Panc1 (cell line): ENCODE measurements around the gene ZNF512B. TPM values are rescaled to one million over a fixed set of nuclear protein-coding genes. Genes with fewer than 3 reads are reported as not detected.

ENCODE experiments used
- ATAC-seq: fragments of 200-7000 bp; cut with Tn5 transposase; 2 replicates; pipeline ENCODE4 v1.9.1; 2020; ENCODE audit warnings: mild to moderate bottlenecking, moderate library complexity
- BruUV-seq: library from RNA; stranded (reverse); fragments of 400-500 nt; replicated peaks from 2 replicates; lab custom pipeline; 2021; lab: Mats Ljungman, UMichigan
- CTCF ChIA-PET: fragments of 300-600 bp; sonication (Branson Sonifier 250); formaldehyde crosslinking; loops from one replicate; lab custom pipeline; 2022; ENCODE audit warnings: antibody characterized with exemption; lab: Charles Lee
- POLR2A ChIA-PET: fragments of 300-600 bp; sonication (Branson Sonifier 250); formaldehyde crosslinking; loops from one replicate; lab custom pipeline; 2022; ENCODE audit warnings: antibody characterized with exemption; lab: Charles Lee
- DNase-seq: peaks from one replicate; pipeline ENCODE4 v3.0.0-alpha.2; 2010; ENCODE audit warnings: low read depth, low spot score
- H3K27ac ChIP-seq: 2 replicates; pipeline ENCODE4 v1.5.1; 2011; ENCODE audit warnings: mild to moderate bottlenecking, low read length, inconsistent platforms
- H3K27me3 ChIP-seq: fragments of 200-500 bp; sonication (Bioruptor generic); 2 replicates; pipeline ENCODE4 v1.6.0; 2014; ENCODE audit warnings: low read length, inconsistent platforms; ENCODE audit not compliant: control insufficient read depth, insufficient read depth
- H3K36me3 ChIP-seq: fragments of 200-500 bp; sonication (Bioruptor generic); 2 replicates; pipeline ENCODE4 v1.5.1; 2014; ENCODE audit warnings: inconsistent platforms, mild to moderate bottlenecking, low read length, moderate library complexity; ENCODE audit not compliant: control insufficient read depth, insufficient read depth
- H3K4me1 ChIP-seq: 2 replicates; pipeline ENCODE4 v1.5.1; 2011; ENCODE audit warnings: inconsistent platforms, mild to moderate bottlenecking, low read length, moderate library complexity; ENCODE audit not compliant: control insufficient read depth, insufficient read depth
- H3K4me3 ChIP-seq, 2 experiments: 2 replicates each; pipeline ENCODE4 v1.5.1; 2011 to 2012; ENCODE audit warnings: low read depth in 2 of 2, low read length in 2 of 2, mild to moderate bottlenecking in 2 of 2, inconsistent platforms in 1 of 2, moderate library complexity in 1 of 2
- H3K9me3 ChIP-seq: fragments of 200-500 bp; sonication (Bioruptor generic); 2 replicates; pipeline ENCODE4 v1.5.1; 2014; ENCODE audit warnings: low read depth, mild to moderate bottlenecking, inconsistent platforms, low read length, moderate library complexity; ENCODE audit not compliant: control insufficient read depth, insufficient read depth
- POLR2AphosphoS5 ChIP-seq: IDR thresholded peaks from 2 replicates; pipeline ENCODE4 v1.6.1; 2012; ENCODE audit warnings: mild to moderate bottlenecking, low read depth, low read length, moderate library complexity
- SIN3A ChIP-seq: IDR thresholded peaks from 2 replicates; pipeline ENCODE4 v1.6.1; 2012; ENCODE audit warnings: low read depth, mild to moderate bottlenecking, low read length, moderate library complexity, borderline replicate concordance; ENCODE audit not compliant: insufficient read depth
- TCF7L2 ChIP-seq: IDR thresholded peaks from 2 replicates; pipeline ENCODE4 v1.6.1; 2011; ENCODE audit warnings: mild to moderate bottlenecking, low read depth, low read length, inconsistent platforms
- in situ Hi-C: cut with HindIII; loops from 2 replicates; pipeline ENCODE4 v1.10.0; 2016; ENCODE audit warnings: low sequenced_read_pairs, low pct_unique_long_range_greater_than_20kb
- intact Hi-C: fragments of 100-400 bp; cut with micrococcal nuclease; formaldehyde crosslinking; loops from one replicate; pipeline ENCODE4 v1.10.0; 2022; ENCODE audit not compliant: unreplicated experiment
- total RNA-seq: library from RNA; stranded (reverse); gene quantifications from one replicate; pipeline ENCODE4 v1.2.1, GENCODE V29; 2021; ENCODE audit not compliant: unreplicated experiment
- TF ChIP-seq, protein P1 (sequence below), 2 experiments: IDR thresholded peaks; 2 replicates each; pipeline ENCODE4 v1.6.1; 2011 to 2012; ENCODE audit warnings: low read depth in 2 of 2, control low read depth in 1 of 2, low read length in 1 of 2, mild to moderate bottlenecking in 1 of 2, moderate library complexity in 1 of 2; ENCODE audit not compliant: insufficient read depth in 1 of 2
- TF ChIP-seq, protein P2 (sequence below): fragments of 450-650 bp; IDR thresholded peaks from 2 replicates; pipeline ENCODE4 v1.5.1; 2017; ENCODE audit warnings: mild to moderate bottlenecking

The ZNF512B gene
- total RNA-seq, 1 experiment from 2014 or later: 17.9 TPM

DNA sequence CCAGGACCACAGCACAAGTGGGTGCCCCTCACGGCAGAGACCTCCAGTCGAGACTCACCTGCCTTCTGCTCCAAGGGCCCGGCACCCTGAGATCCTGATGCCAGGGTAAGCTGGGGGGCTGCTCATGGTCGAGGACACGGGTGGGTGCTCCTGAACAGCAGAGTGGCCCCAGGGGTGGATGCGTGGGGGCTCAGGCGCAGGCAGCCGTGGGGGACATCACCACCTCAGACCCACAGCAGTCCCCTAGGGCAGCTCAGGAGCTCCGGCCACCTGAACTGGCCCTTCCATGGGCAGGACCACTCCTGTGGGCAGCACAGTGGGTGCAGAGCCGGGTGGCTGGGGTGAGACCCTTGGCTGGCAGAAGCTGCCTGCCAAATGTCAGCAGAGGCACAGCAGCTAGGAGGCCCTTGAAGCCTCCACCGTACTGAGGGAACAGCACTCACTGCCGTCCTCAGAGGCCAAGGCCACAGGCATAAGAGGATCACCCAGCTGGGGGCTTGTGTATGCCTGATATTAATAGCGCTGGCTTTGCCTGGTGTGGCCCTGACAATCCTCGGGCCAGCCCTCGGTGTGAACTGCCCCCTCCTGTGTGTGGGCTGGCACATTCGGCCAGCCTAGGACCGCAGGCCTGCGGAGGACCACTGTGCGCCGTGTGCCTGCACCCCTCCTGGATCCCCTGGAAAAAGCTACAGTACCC lies 18.9 kb downstream of the ZNF512B start:
- no TSS peak for BruUV-seq
- intact Hi-C loops (no loop called here), in situ Hi-C loops (no loop called here)
- no peak for DNase-seq
- no peak for ATAC-seq
- ChIA-PET POLR2A (interaction anchor here (0.9 kb wide), 1 partner anchor 30 kb away, joined by 3 read pairs; the partner anchor contains the start of gene PRPF6), CTCF (no interaction called here)
- Histone ChIP-seq H3K27me3 (no peaks in the 10 kb centered on the region), H3K36me3 (peaks cover 3% of the 10 kb centered on the region; the same call in 1 of the 2 replicates), H3K9me3 (no peaks in the 10 kb centered on the region), H3K4me3 (no peak overlapping the region), H3K27ac (peak overlapping the region; percentile 77), H3K4me1 (peaks cover 69% of the 10 kb centered on the region)
- TF ChIP-seq, protein P1, sequence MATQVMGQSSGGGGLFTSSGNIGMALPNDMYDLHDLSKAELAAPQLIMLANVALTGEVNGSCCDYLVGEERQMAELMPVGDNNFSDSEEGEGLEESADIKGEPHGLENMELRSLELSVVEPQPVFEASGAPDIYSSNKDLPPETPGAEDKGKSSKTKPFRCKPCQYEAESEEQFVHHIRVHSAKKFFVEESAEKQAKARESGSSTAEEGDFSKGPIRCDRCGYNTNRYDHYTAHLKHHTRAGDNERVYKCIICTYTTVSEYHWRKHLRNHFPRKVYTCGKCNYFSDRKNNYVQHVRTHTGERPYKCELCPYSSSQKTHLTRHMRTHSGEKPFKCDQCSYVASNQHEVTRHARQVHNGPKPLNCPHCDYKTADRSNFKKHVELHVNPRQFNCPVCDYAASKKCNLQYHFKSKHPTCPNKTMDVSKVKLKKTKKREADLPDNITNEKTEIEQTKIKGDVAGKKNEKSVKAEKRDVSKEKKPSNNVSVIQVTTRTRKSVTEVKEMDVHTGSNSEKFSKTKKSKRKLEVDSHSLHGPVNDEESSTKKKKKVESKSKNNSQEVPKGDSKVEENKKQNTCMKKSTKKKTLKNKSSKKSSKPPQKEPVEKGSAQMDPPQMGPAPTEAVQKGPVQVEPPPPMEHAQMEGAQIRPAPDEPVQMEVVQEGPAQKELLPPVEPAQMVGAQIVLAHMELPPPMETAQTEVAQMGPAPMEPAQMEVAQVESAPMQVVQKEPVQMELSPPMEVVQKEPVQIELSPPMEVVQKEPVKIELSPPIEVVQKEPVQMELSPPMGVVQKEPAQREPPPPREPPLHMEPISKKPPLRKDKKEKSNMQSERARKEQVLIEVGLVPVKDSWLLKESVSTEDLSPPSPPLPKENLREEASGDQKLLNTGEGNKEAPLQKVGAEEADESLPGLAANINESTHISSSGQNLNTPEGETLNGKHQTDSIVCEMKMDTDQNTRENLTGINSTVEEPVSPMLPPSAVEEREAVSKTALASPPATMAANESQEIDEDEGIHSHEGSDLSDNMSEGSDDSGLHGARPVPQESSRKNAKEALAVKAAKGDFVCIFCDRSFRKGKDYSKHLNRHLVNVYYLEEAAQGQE (IDR thresholded peaks at IDR 0.05; ENCODE audit: insufficient read depth in 1 of 2, low read depth in 2 of 2, low read length in 1 of 2): no peak
- TF ChIP-seq TCF7L2 (no peak), SIN3A (no peak), POLR2AphosphoS5 (no peak)
- TF ChIP-seq, protein P2, sequence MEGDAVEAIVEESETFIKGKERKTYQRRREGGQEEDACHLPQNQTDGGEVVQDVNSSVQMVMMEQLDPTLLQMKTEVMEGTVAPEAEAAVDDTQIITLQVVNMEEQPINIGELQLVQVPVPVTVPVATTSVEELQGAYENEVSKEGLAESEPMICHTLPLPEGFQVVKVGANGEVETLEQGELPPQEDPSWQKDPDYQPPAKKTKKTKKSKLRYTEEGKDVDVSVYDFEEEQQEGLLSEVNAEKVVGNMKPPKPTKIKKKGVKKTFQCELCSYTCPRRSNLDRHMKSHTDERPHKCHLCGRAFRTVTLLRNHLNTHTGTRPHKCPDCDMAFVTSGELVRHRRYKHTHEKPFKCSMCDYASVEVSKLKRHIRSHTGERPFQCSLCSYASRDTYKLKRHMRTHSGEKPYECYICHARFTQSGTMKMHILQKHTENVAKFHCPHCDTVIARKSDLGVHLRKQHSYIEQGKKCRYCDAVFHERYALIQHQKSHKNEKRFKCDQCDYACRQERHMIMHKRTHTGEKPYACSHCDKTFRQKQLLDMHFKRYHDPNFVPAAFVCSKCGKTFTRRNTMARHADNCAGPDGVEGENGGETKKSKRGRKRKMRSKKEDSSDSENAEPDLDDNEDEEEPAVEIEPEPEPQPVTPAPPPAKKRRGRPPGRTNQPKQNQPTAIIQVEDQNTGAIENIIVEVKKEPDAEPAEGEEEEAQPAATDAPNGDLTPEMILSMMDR: no peak

DNA sequence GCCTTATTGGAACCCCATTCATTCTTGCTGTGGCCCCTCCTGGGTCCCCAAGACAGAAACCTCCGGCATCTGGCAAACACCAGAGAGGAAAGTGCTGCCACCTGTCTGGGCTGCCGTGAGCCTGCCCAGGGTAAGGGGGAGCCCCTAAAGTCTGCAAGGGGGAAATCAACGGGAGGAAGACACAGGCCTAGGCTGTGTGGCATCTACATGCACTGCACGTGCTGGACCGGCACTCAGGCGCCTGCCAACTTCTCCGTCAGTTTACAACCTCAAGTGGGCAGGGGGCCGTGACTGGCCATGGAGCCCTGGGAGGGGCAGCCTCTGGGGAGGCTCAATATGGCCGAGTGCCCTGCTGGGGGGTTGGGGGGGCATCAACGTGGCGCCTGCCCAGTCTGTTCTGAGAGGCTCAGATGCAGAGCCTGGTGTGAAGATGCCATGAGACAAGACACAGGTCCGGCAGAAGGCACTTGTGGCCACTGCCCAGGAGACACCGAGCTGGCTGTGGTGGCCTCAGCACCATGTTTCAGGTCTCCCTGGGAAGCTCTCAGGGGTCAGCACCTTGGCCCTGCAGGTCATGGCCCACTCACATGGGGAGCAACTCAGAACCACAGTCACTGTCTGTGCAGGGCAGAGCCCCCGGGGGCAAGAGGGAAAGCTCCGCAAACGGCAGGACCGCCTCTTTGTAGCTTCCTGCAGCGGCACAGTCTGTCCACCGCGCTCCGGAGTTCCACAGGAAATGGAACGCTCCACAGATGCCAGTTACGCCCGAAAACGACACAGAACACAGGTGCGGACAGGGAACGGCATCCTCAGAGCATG lies 21.9 kb downstream of the ZNF512B start:
- Histone ChIP-seq H3K9me3 (no peaks in the 10 kb centered on the region), H3K4me3 (peak overlapping the region; percentile 16 to 44), H3K27me3 (no peaks in the 10 kb centered on the region), H3K27ac (peak overlapping the region; percentile 71; the same call in 1 of the 2 replicates), H3K36me3 (no peaks in the 10 kb centered on the region), H3K4me1 (peaks cover 57% of the 10 kb centered on the region)
- TF ChIP-seq, protein P2: no peak
- TF ChIP-seq POLR2AphosphoS5 (no peak), SIN3A (no peak), TCF7L2 (no peak)
- TF ChIP-seq, protein P1 (IDR thresholded peaks at IDR 0.05; ENCODE audit: insufficient read depth in 1 of 2, low read depth in 2 of 2, low read length in 1 of 2): no peak
- in situ Hi-C loops: no loop called here
- ChIA-PET CTCF (no interaction called here), POLR2A (no interaction called here)
- intact Hi-C loops: no loop called here
- ATAC-seq (0 out of 2 replicates have a peak, but pooled peaks have one; percentile 0), DNase-seq (no peak)
- BruUV-seq: no TSS peak
